ENCODE measurements around the gene CBR1. TPM values are rescaled to one million over a fixed set of nuclear protein-coding genes. Genes with fewer than 3 reads are reported as not detected.
A peak's percentile ranks its signal among the peaks of the same experiment; 100 is the strongest.

CBR1 gene
- total RNA-seq, 3 donors from 2014 or later = 68.4 to 76.9 (median 69.5) TPM

DNA sequence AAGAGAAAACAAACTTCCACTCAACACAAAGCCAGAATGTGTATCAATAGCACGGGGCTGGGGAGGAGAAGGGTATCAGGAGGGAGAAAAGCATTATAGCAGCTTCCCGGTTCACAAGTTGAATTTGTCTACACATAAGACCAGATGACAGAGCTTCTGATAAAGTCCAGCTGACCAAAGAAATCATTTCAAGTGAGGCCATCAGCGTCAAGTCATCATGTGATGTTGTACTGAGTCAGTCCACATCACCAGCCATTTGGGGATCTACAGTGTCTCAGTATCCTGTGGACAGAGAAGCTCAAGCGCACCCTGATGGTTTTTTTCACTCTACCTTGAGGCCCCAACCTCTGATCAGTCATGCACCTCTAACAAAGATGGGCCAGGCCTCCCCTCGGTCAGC lies 42.5 kb upstream of the CBR1 start:
- TF ChIP-seq, protein P1, sequence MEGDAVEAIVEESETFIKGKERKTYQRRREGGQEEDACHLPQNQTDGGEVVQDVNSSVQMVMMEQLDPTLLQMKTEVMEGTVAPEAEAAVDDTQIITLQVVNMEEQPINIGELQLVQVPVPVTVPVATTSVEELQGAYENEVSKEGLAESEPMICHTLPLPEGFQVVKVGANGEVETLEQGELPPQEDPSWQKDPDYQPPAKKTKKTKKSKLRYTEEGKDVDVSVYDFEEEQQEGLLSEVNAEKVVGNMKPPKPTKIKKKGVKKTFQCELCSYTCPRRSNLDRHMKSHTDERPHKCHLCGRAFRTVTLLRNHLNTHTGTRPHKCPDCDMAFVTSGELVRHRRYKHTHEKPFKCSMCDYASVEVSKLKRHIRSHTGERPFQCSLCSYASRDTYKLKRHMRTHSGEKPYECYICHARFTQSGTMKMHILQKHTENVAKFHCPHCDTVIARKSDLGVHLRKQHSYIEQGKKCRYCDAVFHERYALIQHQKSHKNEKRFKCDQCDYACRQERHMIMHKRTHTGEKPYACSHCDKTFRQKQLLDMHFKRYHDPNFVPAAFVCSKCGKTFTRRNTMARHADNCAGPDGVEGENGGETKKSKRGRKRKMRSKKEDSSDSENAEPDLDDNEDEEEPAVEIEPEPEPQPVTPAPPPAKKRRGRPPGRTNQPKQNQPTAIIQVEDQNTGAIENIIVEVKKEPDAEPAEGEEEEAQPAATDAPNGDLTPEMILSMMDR (IDR thresholded peaks at IDR 0.05) = no peak
- DNase-seq (no peak), ATAC-seq (no peak)
- intact Hi-C loops (cut with DNase I, micrococcal nuclease) = no loop called here
- Histone ChIP-seq H3K9me3 (no peaks in the 10 kb centered on the region), H3K36me3 (ENCODE audit: low read depth) (no peaks in the 10 kb centered on the region), H3K4me1 (ENCODE audit: low read depth) (peaks cover 4% of the 10 kb centered on the region), H3K4me3 (no peak overlapping the region)

DNA sequence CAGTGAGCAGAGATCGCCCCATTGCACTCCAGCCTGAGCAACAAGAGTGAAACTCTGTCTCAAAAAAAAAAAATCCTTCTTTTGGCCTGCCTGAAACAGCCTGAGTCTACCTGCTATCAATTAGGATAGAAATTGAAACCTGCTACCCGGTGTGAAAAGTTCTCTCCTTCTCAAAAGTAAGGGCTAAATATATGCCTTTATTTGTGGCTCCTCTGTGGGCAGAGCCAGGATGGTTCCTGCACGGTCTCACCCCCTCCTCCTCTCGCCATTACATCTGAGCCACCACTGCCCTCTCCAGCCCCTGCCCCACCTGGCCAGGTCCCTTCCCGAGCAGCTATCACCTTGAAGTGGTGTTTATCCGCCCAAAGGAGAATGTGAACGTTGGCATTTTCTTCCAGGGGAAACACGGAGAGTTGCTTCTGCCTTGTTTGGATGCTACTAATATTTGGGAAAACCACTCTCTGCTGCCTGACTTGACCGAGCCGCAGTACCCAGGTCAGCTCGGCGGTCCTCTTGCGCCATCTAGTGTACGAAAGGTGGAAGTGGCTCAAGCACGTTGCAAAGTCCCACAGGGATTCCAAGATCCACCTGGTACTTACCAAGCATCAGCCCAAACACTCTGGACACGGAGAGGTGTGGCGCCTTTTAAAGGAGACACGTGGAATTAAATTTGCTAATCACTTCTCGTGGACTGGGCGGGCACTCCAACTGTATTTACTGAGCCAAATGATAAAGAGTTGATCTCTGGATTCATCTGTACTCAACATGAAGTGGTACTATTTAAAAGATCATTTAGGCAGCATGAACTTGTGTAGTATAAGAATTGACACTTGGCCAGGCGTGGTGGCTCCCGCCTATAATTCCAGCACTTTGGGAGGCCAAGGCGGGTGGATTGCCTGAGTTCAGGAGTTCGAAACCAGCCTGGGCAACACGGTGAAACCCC lies 41.4 kb upstream of the CBR1 start:
- H3K9me3 ChIP-seq = no peaks in the 10 kb centered on the region
- H3K4me3 ChIP-seq = no peak overlapping the region
- H3K4me1 ChIP-seq (ENCODE audit: low read depth) = peaks cover 4% of the 10 kb centered on the region
- no peaks in the 10 kb centered on the region for H3K36me3 ChIP-seq (ENCODE audit: low read depth)
- intact Hi-C loops (cut with DNase I, micrococcal nuclease) = no loop called here
- TF ChIP-seq, protein P1 (IDR thresholded peaks at IDR 0.05) = peak; percentile 93
- DNase-seq = peak; percentile 63 to 75 (median 75)
- ATAC-seq = peak; percentile 96

GRCh38 chr21:36029309-36029708 lies 40.5 kb upstream of the CBR1 start:
- TF ChIP-seq, protein P1 (IDR thresholded peaks at IDR 0.05) = no peak
- Histone ChIP-seq H3K4me1 (ENCODE audit: low read depth) (peaks cover 4% of the 10 kb centered on the region), H3K4me3 (no peak overlapping the region), H3K36me3 (ENCODE audit: low read depth) (no peaks in the 10 kb centered on the region), H3K9me3 (no peaks in the 10 kb centered on the region)
- DNase-seq (no peak), ATAC-seq (no peak)
- intact Hi-C loops (cut with DNase I, micrococcal nuclease) = no loop called here

GRCh38 chr21:36030581-36031189 lies 39.1 kb upstream of the CBR1 start:
- intact Hi-C loops (cut with DNase I, micrococcal nuclease) = no loop called here
- TF ChIP-seq, protein P1 (IDR thresholded peaks at IDR 0.05) = no peak
- Histone ChIP-seq H3K4me1 (ENCODE audit: low read depth) (peaks cover 4% of the 10 kb centered on the region), H3K9me3 (no peaks in the 10 kb centered on the region), H3K4me3 (no peak overlapping the region), H3K36me3 (ENCODE audit: low read depth) (peaks cover 4% of the 10 kb centered on the region)
- ATAC-seq (no peak), DNase-seq (no peak)

GRCh38 chr21:36032647-36033406 lies 37.0 kb upstream of the CBR1 start:
- Histone ChIP-seq H3K9me3 (no peaks in the 10 kb centered on the region), H3K36me3 (ENCODE audit: low read depth) (peaks cover 5% of the 10 kb centered on the region), H3K4me1 (ENCODE audit: low read depth) (peaks cover 4% of the 10 kb centered on the region), H3K4me3 (no peak overlapping the region)
- ATAC-seq (no peak), DNase-seq (no peak)
- intact Hi-C loops (cut with DNase I, micrococcal nuclease) = no loop called here
- TF ChIP-seq, protein P1 (IDR thresholded peaks at IDR 0.05) = no peak

Measured in mucosa of descending colon (tissue), 3 donors.